Transverse colon (tissue), 4 donors: ENCODE data around the gene ARMC8. TPM values are rescaled to one million over a fixed set of nuclear protein-coding genes. Genes with fewer than 3 reads are reported as not detected.

ENCODE experiments used
- DNase-seq: peaks from one replicate; pipeline ENCODE4 v3.0.0-alpha.2; 2019
- H3K27ac ChIP-seq, 4 donors: fragments of 200-600 bp; sonication (generic); 2 replicates each; pipeline ENCODE4 v1.5.1; 2016 to 2018; ENCODE audit warnings: inconsistent platforms in 4 of 4
- H3K27me3 ChIP-seq: fragments of 200-600 bp; sonication (generic); 2 replicates; pipeline ENCODE4 v1.5.1; 2017; ENCODE audit warnings: inconsistent platforms
- H3K36me3 ChIP-seq, 4 donors: fragments of 200-600 bp; sonication (generic); 2 replicates each; pipeline ENCODE4 v1.5.1; 2017 to 2019; ENCODE audit warnings: inconsistent platforms in 4 of 4
- H3K4me1 ChIP-seq, 4 donors: fragments of 200-600 bp; sonication (generic); 2 replicates each; pipeline ENCODE4 v1.5.1; 2017 to 2020; ENCODE audit warnings: inconsistent platforms in 4 of 4
- H3K4me3 ChIP-seq, 4 donors: fragments of 200-600 bp; sonication (generic); 1 replicate in 1 of 4; 2 replicates in 3 of 4; pipeline versions ENCODE4 v1.5.1 to v1.6.1; 2017 to 2019; ENCODE audit warnings: inconsistent platforms in 4 of 4
- H3K9me3 ChIP-seq, 2 donors: fragments of 200-600 bp; sonication (generic); 2 replicates each; pipeline ENCODE4 v1.5.1; 2017 to 2019; ENCODE audit warnings: inconsistent platforms in 2 of 2
- CTCF ChIP-seq, 5 experiments: fragments of 200-600 bp in 3 of 5; fragments of 450-650 bp in 2 of 5; sonication (generic) in 3 of 5; IDR thresholded peaks; 1 replicate in 2 of 5; 2 replicates in 3 of 5; pipeline ENCODE4 v1.5.1; 2016 to 2017; ENCODE audit warnings: antibody characterized with exemption in 5 of 5, inconsistent platforms in 3 of 5, mild to moderate bottlenecking in 2 of 5, moderate library complexity in 1 of 5
- EP300 ChIP-seq: sonication (generic); formaldehyde crosslinking; IDR thresholded peaks from one replicate; pipeline ENCODE4 v1.6.1; 2017; ENCODE audit warnings: antibody characterized with exemption, low read depth
- POLR2A ChIP-seq: fragments of 450-650 bp; IDR thresholded peaks from one replicate; pipeline ENCODE4 v1.6.1; 2016; ENCODE audit warnings: antibody characterized with exemption, mild to moderate bottlenecking, moderate library complexity
- POLR2AphosphoS5 ChIP-seq, 3 donors: sonication (generic); formaldehyde crosslinking; IDR thresholded peaks; one replicate each; pipeline ENCODE4 v1.6.1; 2016; ENCODE audit warnings: antibody characterized with exemption in 3 of 3
- WGBS, 2 donors: methylation state at CpG; one replicate each; pipeline ENCODE4 v1.1.5; 2018; ENCODE audit warnings: low coverage in 1 of 2; 5-methylcytosine and 5-hydroxymethylcytosine counted together
- in situ Hi-C, 4 donors: fragments of 200-750 bp; cut with MboI; loops; one replicate each; pipeline versions ENCODE4 v1.15.0 to v1.15.1; 2017; ENCODE audit warnings: low sequenced_read_pairs in 3 of 4, low pct_ligation_motif_present in 1 of 4, low pct_unique_long_range_greater_than_20kb in 1 of 4
- intact Hi-C: fragments of 100-400 bp; cut with DNase I; formaldehyde crosslinking; loops from one replicate; pipeline ENCODE4 v1.15.1; 2023; ENCODE audit warnings: low total_unique reads
- total RNA-seq, 4 donors: library from RNA; depleted of rRNA; stranded (reverse); fragments of >200 nt; gene quantifications; one replicate each; pipeline ENCODE4 v1.1.0, GENCODE V29; 2016

Gene ARMC8
- total RNA-seq, 4 donors from 2014 or later: 48.1 to 63.8 (median 60.3) TPM

GRCh38 chr3:138203938-138204337, 16.8 kb downstream of the ARMC8 start:
- peaks cover 0 to 13% (median 0%) of the 10 kb centered on the region in 4 donors for H3K4me1 ChIP-seq
- whole genome bisulfite sequencing, 2 donors: 92 to 93% methylated on average over 4 of the region's 4 CpGs
- TF ChIP-seq POLR2A: no peak
- no peak for TF ChIP-seq EP300
- no peak for TF ChIP-seq CTCF (IDR thresholded peaks at IDR 0.05)
- TF ChIP-seq POLR2AphosphoS5 (IDR thresholded peaks at IDR 0.05): no peak
- no peak for DNase-seq
- no peak overlapping the region for H3K4me3 ChIP-seq
- H3K36me3 ChIP-seq: no peaks in the 10 kb centered on the region
- H3K9me3 ChIP-seq: no peaks in the 10 kb centered on the region
- intact Hi-C loops (no loop called here), in situ Hi-C loops (no loop called here)
- no peaks in the 10 kb centered on the region for H3K27me3 ChIP-seq
- H3K27ac ChIP-seq: no peak overlapping the region

- 80 to 81% methylated on average over 4 to 5 of the region's 5 CpGs for WGBS, 2 donors
- no peak overlapping the region for H3K4me3 ChIP-seq
- no peaks in the 10 kb centered on the region for H3K36me3 ChIP-seq
- no peak for DNase-seq
- intact Hi-C loops (no loop called here), in situ Hi-C loops (no loop called here)
- no peak overlapping the region for H3K27ac ChIP-seq
- no peak for TF ChIP-seq CTCF (IDR thresholded peaks at IDR 0.05)
- no peak for TF ChIP-seq POLR2A
- no peak for TF ChIP-seq EP300
- TF ChIP-seq POLR2AphosphoS5 (IDR thresholded peaks at IDR 0.05): no peak
- peaks cover 0 to 23% (median 0%) of the 10 kb centered on the region in 4 donors for H3K4me1 ChIP-seq
- H3K27me3 ChIP-seq: no peaks in the 10 kb centered on the region
- no peaks in the 10 kb centered on the region for H3K9me3 ChIP-seq
These were observed 18.4 kb downstream of the ARMC8 start for GRCh38 chr3:138205527-138205926.

- H3K27me3 ChIP-seq: no peaks in the 10 kb centered on the region
- no peaks in the 10 kb centered on the region for H3K36me3 ChIP-seq
- H3K4me3 ChIP-seq: no peak overlapping the region
- in situ Hi-C loops: no loop called here
- H3K9me3 ChIP-seq: no peaks in the 10 kb centered on the region
- WGBS, 2 donors: 96 to 100% methylated on average over 2 of the region's 2 CpGs
- peaks cover 0 to 26% (median 0%) of the 10 kb centered on the region in 4 donors for H3K4me1 ChIP-seq
- H3K27ac ChIP-seq: no peak overlapping the region
- no peak for DNase-seq
- intact Hi-C loops: no loop called here
- no peak for TF ChIP-seq POLR2A
These were observed 19.1 kb downstream of the ARMC8 start for GRCh38 chr3:138206196-138206595.

- Histone ChIP-seq H3K36me3 (peaks cover 0 to 8% (median 0%) of the 10 kb centered on the region in 4 donors), H3K4me1 (peaks cover 0 to 13% (median 0%) of the 10 kb centered on the region in 4 donors), H3K27me3 (no peaks in the 10 kb centered on the region), H3K27ac (no peak overlapping the region), H3K4me3 (no peak overlapping the region), H3K9me3 (no peaks in the 10 kb centered on the region)
- intact Hi-C loops (no loop called here), in situ Hi-C loops (no loop called here)
- TF ChIP-seq POLR2AphosphoS5 (IDR thresholded peaks at IDR 0.05) (no peak), EP300 (no peak), POLR2A (no peak), CTCF (IDR thresholded peaks at IDR 0.05) (no peak)
- no peak for DNase-seq
- WGBS, 2 donors: 74 to 88% methylated on average over 3 of the region's 3 CpGs
These were observed 23.4 kb downstream of the ARMC8 start for GRCh38 chr3:138210528-138210927.

GRCh38 chr3:138213398-138214085, 26.4 kb downstream of the ARMC8 start:
- no peaks in the 10 kb centered on the region for H3K27me3 ChIP-seq
- TF ChIP-seq EP300 (no peak), CTCF (IDR thresholded peaks at IDR 0.05) (no peak), POLR2A (no peak), POLR2AphosphoS5 (IDR thresholded peaks at IDR 0.05) (no peak)
- intact Hi-C loops: no loop called here
- H3K9me3 ChIP-seq: no peaks in the 10 kb centered on the region
- peaks cover 0 to 9% (median 0%) of the 10 kb centered on the region in 4 donors for H3K36me3 ChIP-seq
- in situ Hi-C loops: no loop called here
- H3K4me1 ChIP-seq: peaks cover 0 to 13% (median 0%) of the 10 kb centered on the region in 4 donors
- no peak for DNase-seq
- WGBS, 2 donors: 90 to 92% methylated on average over 5 to 7 of the region's 7 CpGs
- no peak overlapping the region for H3K27ac ChIP-seq
- no peak overlapping the region for H3K4me3 ChIP-seq
